HG03064 (cell line): Measurements from ENCODE around the gene NAALADL2.
"Not testable (repeated sequence)": the region's sequence is repeated elsewhere in the genome, so short reads cannot be mapped to it uniquely, and the experiment has no call there.

ENCODE experiments used
- ATAC-seq: cut with Tn5 transposase; IDR thresholded peaks from one replicate; pipeline ENCODE4 v1.9.1; 2021; ENCODE audit warnings: low read depth; ENCODE audit not compliant: unreplicated experiment

Gene NAALADL2

DNA sequence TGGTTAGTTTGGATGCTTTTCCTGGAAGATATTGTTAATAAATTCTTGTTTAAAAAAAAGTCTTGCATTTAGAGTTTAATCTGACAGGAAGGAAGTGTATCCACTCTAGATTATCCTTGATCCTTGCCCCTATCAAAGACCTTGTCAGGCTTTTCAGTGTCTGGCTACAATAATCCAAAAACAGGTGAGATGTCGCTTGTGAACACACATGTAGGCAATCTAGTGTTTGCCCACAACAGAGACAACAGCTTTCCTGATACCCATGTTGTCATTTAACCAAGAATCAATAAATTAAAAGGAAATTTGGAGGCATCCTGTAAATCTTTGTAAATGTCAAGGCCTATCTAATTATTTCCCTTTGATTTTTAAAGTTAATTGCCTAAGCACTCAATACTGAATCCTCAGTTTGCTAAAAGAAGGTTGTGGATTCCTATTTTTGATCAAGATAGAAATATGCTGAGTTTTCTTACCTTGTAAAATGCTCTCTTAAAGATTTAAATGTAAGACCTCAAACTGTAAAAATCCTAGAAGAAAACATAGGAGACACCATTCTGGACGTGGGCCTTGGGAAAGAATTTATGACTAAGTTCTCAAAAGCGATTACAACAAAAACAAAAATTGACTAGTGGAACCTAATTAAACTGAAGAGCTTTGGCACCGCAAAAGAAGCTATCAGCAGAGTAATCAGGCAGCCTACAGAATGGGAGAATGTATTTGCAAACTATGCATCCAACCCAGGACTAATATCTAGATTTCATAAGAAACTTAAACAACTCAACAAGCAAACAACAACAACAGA, 207.7 kb downstream of the NAALADL2 start:
- ATAC-seq = no peak

DNA sequence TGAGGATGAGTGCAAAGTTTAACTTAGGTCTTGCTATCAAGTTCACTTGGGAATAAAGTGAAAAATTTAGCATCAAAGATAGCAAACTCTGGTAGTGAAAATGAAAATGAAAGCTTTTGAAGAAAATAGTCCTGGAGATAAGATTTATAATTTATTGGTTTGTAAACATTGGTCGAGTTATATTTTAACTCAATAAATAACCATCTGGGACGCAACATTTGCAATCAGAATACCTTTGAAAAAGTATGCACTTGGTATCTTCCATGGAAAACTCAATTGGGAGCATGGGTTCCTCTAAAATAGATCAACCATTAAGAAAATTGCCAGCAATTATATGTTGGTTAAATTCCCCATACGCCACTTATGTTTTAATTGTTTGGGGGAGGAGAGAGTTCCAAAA, 209.5 kb downstream of the NAALADL2 start:
- no peak for ATAC-seq

- ATAC-seq = no peak
Observed at GRCh38 chr3:175070946-175071345, 211.8 kb downstream of the NAALADL2 start.

DNA sequence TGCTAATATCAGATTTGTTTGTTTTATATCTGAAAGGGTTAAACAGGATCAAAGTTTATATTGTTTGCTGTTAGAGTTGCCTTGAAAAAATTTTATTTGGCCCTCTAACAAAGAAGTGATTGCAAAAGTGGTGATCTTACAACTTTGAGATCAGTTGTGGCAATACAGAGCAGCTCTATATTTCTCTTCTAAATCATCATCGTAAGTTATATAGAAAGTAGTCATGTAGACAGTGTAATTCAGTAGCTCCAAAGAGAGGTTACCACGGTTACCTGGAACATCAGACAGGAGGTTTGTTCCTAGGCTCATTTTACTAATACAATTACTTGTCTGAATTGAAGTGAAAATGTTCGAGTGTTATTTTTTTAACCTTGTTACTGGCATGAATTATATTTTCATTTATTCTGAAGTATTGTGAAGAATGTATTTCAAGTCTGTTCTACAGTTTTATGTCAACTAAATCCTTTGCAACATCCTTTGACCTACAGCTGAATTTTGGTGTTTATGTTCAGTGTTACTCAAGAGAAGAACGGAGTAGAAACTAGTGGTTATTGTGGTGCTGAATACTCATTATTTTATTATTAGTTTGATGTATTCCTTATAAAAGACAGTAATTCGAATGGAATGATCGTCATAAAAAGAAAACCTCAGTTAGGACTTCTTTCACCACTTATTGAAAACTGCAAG, 214.2 kb downstream of the NAALADL2 start:
- ATAC-seq = no peak

DNA sequence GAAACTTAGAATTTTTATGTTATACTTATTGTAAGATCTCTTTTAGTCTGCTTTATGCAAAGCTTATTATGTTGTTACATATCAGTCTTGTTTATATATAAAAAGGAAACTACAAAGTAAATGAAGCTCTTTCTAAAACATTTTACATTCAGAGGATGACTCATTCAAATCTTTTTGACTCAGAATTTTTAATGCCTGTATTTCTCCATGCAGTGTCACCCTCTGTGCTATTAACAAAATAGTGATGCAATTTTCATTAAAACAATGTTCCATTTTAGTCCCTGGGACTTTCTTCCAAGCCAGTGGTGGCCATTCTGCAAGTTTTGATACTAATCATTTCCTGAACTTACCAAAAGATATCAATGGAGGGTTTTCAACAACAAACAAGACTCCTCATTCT, 216.1 kb downstream of the NAALADL2 start:
- ATAC-seq = no peak

- ATAC-seq = no peak
Observed at GRCh38 chr3:175077216-175077615, 218.1 kb downstream of the NAALADL2 start.

GRCh38 chr3:175082631-175083030, 223.5 kb downstream of the NAALADL2 start:
- ATAC-seq = no peak

GRCh38 chr3:175087128-175087527, 228.0 kb downstream of the NAALADL2 start:
- not testable (repeated sequence) for ATAC-seq

DNA sequence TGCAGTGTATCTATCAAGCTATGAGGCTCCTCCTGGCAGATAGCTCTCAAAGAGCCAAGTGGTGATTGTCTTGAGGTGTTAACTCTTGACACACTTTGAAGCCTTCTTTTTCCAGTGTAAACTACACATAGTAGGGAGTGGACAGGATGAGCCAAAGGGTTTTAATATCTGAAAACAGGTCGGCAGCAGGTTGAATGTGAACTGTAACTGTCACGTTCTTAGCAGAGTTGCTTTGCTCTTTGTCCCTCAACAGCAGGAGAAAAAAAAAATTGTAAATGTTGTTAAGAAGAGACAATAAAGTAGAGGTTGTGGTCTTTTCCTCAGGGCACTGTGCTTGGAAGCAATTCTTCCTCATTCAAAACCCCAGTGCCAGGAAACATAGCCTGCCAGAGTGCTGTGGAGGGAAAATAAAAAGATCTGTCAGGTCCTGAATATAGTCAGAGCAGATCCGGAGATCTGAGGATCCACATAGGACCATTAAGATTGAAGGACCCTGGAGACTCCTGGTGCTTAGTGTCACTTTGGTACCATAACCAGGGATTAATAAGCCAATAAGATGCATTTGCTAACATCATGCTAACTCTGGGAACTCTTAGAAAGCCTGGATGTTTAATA, 229.7 kb downstream of the NAALADL2 start:
- no peak for ATAC-seq

- ATAC-seq = no peak
Observed at GRCh38 chr3:175091426-175092114, 232.4 kb downstream of the NAALADL2 start.

- no peak for ATAC-seq
Observed at GRCh38 chr3:175093748-175094147, 234.6 kb downstream of the NAALADL2 start.

DNA sequence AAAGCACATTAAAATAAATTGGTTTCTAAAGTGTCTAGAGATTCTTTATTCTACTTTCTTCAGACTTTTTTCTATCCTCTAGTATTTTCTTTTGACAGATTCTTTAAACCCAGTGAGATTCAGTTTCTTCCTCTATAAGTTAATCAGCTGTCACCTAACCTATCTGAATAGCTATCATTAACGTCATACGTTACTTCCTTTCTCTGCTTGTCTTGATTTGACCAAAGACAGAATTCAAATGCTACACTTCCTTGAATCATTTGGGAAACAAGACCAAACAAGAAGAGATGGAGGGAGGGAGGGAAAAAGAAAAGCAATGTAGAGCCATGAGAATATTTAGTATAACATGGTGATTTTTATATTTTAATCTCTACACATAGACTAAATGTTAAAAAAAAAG, 235.2 kb downstream of the NAALADL2 start:
- ATAC-seq = no peak

GRCh38 chr3:175098644-175099043, 239.5 kb downstream of the NAALADL2 start:
- no peak for ATAC-seq

DNA sequence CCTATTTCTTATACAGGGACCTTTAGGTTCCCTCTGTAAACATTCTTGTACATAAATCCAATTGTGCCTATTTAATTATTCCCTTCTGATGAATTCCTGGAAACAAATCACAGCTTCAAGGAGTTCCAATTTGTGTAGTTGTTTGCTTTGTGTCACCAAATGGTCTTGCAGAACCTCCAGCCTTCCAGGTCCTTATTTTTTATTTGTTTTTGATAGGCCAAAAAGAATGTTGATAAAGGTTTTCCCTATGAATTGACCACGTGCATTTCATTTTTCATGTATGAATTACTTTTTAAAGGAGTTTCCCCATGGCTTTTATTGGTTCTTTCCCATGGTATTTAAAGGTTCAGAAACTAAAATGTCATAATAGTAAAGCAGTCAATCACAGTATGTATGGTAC, 243.0 kb downstream of the NAALADL2 start:
- no peak for ATAC-seq

- ATAC-seq = no peak
Observed at GRCh38 chr3:175103298-175103697, 244.2 kb downstream of the NAALADL2 start.

DNA sequence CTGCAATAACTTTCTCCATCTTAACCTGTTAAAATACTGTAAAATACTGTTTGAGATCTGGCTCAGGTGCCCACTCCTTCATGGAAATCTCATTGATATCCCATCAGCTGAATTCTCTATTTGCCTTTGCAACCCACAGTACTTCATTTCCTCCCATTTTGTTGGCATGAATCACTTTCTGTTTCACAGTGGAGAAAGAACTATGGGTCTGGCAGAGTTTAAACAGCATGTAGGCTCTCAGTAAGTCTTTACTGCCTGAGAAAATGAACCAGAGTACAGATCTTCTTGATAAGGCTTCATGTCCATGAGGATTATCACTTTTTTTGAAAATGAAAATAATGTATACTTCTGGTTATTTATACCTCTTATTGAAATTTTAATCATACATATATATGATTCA, 245.9 kb downstream of the NAALADL2 start:
- ATAC-seq = no peak

DNA sequence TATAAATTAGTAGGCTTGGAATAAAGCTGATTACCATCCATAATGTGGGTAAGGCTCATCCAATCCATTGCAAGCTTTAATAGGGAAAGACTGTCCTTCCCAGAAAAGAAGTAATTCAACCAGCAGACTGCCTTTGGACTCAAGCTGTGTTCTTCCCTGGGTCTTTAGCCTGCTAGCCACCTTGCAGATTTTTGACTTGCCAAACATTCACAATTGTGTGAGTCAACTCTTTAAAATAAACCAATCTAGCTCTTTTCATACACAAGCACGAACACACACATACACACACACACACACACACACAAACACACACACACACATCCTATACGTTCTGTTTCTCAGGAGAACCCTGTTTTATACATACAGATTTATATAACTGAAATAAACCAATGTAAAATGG, 248.1 kb downstream of the NAALADL2 start:
- ATAC-seq = no peak

- no peak for ATAC-seq
Observed at GRCh38 chr3:175107995-175108394, 248.9 kb downstream of the NAALADL2 start.

DNA sequence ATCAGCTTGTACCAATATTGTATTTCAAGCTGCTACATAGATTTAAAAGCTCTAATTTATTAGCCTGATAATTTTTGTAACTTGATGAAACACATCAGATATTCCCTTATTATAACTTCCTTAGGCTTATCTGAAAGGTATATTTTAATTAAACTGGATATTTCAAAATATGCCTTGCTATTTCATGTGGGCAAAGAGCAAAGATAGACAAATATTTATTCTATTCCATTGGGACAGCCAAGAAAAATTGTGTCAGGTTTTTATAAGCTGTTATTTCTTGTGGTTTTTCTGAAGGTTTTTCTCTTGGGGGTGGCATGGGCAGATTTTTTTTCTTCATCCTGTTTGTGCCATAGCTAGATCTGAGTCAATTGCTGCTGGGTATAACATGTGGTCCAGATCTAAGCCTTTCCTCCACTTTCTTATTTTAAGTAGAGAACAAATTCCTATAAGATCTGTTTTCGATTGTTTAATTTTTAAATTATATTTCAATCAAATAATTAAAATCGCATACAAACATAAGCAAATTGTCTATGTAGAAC, 249.5 kb downstream of the NAALADL2 start:
- no peak for ATAC-seq

- ATAC-seq = no peak
Observed at GRCh38 chr3:175111036-175111435, 251.9 kb downstream of the NAALADL2 start.
